CD4-positive, alpha-beta T cell treated with Interleukin-15 for 1 hour (primary cell): ENCODE data around the gene CCDC3.
"Not testable (repeated sequence)": the region's sequence is repeated elsewhere in the genome, so short reads cannot be mapped to it uniquely, and the experiment has no call there.

Experiments
- DNase-seq: peaks from one replicate; pipeline ENCODE4 v3.0.0-alpha.2; 2020

CCDC3 gene

GRCh38 chr10:13001041-13001886, at the start of gene CCDC3:
TSS of gene CCDC3 (minus strand) at chr10:13001713. CDS start at chr10:13001570, 143 bp downstream.
- DNase-seq = no peak

DNA sequence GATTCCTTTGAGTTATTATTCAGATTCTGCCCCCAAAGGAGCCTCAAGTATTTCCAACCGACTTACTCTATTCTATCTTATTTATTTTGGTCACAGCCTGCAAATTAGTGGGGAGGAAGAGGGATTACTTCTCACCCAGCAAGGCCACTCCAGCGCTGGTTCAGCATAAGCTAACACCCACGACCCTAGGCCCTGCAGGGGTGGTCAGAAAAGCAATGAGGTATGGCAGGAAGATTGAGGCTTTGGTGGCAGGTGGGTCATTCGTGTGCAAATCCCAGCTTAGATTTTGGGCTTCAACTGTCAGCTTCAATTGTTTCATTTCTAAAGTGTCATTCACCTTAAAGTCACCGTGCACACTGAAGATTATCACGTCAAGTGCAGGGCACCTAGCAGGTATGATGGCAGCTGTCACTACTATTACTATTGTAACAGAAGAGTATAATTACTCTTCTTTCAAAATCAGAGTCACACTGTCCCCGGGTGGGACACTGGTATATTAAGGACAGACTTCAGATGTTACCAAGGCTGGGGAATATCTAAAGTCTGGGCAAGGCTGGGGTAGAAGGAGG, 49.7 kb upstream of the CCDC3 start:
- DNase-seq = no peak

DNA sequence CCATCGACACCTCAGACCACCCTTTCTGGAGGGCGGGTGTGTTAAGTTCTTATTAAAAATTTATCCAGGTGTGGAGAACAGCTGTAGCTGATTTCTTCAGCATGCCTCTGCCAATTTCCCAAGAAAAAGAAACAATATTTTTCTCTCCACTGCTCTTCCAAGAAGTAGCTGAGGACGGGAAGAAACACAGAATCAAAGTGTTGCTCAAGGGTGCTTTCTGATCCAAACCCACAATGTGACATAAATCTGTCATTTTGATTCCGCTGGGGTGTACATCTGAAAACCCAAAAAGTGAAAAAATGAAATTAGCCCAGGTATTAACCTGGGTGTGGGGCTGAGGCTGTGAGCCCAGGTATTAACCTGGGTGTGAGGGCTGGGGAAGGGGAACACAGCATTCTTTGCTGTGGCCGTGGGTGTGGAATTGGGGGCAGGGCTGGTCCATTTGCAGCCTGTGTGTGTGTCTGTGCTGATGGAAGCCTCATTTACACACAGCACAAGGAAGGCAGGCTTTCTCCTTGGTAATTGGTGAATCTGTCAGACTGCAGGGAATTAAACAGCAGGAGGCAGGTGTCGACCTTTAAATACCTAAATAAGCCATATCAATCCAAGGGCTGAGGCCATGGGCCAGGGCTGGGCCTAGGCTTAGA, 48.4 kb upstream of the CCDC3 start:
- no peak for DNase-seq

GRCh38 chr10:13048762-13049161, 47.2 kb upstream of the CCDC3 start:
- DNase-seq = no peak

- no peak for DNase-seq
Observed at GRCh38 chr10:13047529-13048206, 46.2 kb upstream of the CCDC3 start.

DNA sequence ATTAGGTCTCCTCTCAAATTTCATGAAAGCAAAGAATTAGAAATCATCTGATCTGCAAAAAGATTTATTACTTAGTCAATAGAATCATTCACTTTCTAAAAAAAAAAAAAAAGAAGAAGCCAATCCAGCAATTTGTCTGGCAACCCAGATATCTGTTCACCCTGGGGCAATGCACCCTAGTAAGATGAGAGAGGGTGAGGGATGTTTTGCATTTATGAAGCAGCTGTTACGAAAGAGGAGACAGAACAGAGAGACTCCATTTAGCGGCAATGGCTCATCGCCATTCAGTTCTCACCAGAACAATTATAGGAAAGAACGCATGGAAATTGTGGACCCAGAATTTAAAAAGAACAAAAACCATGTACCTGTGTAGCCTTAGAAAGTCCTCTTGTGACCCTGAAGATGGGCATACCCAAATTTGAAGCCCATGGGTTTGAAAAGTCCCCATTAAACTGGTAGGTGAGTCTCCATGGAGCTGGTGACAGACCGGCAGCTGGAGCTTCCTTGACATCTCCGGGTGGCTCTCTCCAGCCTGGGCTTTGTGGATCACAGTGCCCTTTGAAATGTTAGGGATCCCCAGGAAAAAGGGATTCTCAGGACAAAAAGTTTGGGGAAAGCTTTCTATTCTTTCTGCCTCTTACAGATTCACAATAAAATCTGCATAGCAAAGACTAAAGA, 45.5 kb upstream of the CCDC3 start:
- DNase-seq = no peak

GRCh38 chr10:13043520-13043919, 42.0 kb upstream of the CCDC3 start:
- DNase-seq = no peak

- no peak for DNase-seq
Observed at GRCh38 chr10:13039761-13040160, 38.2 kb upstream of the CCDC3 start.

- DNase-seq = no peak
Observed at GRCh38 chr10:13038391-13038790, 36.9 kb upstream of the CCDC3 start.

DNA sequence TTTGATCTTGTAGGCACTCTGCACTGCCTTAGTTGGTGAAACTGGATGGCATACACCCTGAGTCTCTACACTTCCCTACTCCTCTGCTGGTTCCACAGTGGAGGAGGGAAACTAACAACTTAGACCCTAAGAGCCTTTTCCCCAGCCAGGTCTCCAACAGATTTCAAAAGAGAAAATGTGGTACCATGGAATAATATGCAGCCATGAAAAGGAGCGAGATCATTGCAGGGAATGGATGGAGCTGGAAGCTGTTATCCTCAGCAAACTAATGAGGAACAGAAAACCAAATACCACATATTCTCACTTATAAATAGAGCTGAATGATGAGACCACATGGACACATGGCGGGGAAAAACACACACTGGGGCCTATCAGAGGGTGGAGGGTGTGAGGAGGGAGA, 36.3 kb upstream of the CCDC3 start:
- DNase-seq = no peak

DNA sequence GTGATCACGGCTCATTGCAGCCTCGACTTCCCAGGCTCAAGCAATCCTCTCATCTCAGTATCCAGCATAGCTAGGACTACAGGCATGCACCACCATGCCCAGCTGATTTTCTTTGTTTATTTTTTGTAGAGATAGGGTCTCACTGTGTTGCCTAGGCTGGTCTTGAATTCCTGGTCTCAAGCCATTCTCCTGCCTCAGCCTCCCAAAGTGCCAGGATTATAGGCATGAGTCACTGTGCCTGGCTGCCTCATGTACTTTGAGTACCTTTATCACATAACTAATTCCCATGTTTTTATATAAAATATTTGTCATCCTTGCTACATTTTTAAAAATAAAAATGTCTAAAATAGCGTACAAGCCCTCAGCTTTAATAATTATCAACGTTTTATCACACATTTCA, 35.3 kb upstream of the CCDC3 start:
- DNase-seq = no peak

DNA sequence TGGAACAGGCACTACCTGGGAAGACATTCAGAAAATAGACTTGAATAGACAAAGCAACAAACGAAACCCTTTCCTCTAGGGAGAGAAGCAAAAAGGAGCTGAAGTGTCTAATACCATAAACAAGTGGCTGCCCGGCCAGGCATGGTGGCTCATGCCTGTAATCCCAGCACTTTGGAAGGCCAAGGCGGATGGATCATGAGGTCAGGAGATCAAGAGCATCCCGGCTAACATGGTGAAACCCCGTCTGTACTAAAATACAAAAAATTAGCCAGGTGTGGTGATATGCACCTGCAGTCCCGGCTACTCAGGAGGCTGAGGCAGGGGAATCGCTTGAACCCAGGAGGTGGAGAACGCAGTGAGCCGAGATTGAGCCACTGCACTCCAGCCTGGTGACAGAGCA, 34.2 kb upstream of the CCDC3 start:
- not testable (repeated sequence) for DNase-seq

DNA sequence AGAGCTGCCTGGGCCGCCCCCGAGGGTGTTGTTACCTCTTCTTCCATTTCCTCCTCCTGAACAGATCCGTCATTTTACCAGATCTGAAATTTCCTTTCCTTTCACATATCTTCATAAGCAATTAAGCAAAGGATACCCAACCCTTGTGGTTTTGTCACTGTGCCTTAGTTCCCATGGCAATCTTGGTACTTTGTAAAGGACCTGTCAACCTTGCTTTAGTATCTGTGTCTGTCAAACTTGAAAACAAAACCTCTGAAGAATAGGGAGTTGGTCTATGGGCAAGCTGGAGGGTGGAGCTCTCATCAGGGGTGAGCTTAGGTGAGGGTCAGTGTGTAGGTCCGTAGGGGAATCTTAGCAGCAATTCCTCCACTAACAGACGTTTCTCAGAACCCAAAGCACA, 25.4 kb upstream of the CCDC3 start:
- no peak for DNase-seq

DNA sequence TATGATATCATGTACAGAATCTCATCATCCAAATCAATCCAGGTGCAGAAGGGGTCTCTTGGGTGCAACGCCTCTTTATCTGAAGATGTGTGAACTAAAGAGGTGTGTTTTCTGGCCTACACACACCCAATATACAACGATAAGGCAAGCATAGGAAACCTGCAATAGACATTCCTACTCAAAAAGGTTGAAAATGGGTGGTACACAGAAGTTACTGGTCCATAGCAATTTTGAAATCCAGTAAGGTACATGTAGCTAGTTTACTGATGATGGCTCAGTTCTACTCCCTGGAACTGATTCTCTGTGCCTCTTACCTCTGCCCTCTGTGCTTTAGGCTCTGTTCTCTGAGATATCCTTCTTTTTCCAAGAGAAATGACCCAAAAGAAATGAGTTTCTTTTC, 22.2 kb upstream of the CCDC3 start:
- no peak for DNase-seq

GRCh38 chr10:13019280-13019679, 17.8 kb upstream of the CCDC3 start:
- no peak for DNase-seq

DNA sequence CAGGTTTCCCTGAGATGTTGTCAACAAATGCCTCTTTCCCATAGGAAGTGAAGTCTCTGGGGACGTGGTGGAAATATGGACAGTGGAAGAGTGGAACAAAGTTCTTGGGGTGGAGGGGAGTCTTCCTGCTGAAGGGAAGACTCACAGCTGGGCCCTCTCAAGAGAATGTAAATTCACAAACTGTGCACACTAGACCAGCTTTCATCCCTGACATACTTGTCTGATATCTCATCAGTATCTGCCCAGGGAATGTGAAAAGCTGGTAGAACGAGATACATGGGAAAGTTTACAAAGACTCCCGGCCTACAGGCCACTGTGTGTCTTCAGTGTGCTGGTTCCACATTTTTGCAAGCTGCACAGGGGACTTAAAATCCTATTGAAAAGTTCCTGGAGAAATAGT, 16.7 kb upstream of the CCDC3 start:
- no peak for DNase-seq

GRCh38 chr10:13016886-13017285, 15.4 kb upstream of the CCDC3 start:
- no peak for DNase-seq

DNA sequence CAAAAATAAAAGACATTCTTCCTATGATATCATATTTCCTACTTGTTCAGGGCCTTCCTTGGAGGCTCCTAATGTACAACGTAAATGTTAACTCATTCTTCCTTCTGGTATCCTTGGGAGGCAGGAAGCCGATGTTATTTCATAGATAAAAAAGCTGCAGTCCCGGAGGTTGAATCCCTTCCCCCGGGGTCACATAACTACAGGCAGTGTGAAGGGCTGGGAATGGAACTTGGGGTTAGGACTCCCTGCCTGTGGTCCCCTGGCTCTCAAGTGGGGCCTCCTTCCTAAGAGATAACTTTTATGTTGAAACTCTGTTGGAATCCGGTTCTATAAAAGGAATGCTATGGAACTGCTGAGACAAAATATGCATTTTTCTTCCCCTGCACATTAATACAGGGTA, 14.9 kb upstream of the CCDC3 start:
- DNase-seq = no peak

DNA sequence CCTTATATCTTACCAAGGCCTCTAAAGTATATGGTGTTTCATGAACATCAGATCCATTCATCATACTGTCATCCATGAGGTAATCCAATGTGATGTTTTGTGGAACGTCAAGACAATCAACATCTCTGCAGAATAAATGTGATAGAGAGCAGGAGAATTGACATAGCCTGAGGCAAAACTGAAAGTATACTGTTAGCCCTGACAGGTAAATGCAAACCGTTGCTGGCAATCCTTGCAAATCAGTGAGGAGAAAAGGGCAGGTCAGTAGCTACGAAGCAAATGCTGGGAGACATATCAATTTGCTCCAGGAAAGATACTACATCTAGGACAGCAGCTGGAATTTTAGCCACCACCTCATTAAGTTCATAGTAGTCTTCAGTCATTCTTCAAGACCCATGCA, 4.5 kb upstream of the CCDC3 start:
- no peak for DNase-seq

- DNase-seq = no peak
Observed at GRCh38 chr10:13003759-13004158, 2.2 kb upstream of the CCDC3 start.

DNA sequence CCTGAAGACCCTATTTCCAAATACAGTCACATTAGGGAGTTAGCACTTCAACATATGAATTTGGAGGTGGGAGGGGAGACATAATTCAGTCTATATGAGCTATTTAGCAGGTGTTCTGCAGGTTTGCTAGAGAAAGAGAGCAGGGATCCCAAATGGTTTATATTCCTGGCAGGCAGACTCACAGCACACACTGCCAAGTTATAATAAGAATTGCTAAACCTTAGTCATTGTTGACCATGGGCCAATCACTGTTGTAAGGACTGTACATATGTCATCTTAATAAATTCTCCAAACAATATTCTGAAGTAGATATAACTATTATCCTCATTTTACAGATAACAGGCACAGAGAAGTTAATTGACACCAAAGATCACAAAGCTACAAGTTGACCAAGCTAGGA, 1.5 kb upstream of the CCDC3 start:
- DNase-seq = no peak

DNA sequence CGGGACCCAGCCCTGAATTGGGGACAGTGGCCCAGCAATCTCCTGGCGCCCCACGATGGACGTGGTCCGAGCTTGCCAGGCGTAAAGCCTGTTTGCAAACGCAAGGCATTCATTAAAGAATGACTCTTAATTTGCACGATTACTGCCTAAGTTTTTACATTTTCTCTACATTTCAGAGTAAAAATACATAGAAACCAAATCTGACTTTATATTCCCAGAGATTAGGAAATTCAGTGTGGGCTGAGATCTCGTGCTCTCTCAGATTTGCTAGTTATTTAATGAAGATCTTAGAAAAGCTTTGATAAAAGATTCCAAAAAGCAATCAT, 337 bp upstream of the CCDC3 start:
- no peak for DNase-seq

GRCh38 chr10:13000431-13000830, 1.1 kb downstream of the CCDC3 start:
- DNase-seq = no peak
